NCI-H2227 (cell line): ENCODE data around the gene NDUFV2.
"Not testable (repeated sequence)": the region's sequence is repeated elsewhere in the genome, so short reads cannot be mapped to it uniquely, and the experiment has no call there.

Experiments
- DNase-seq: peaks from one replicate; lab custom pipeline; 2025; ENCODE audit not compliant: unreplicated experiment; lab: John Stamatoyannopoulos, UW

NDUFV2 gene

GRCh38 chr18:9150121-9150520, 47.6 kb downstream of the NDUFV2 start:
- DNase-seq: no peak

GRCh38 chr18:9153256-9153655, 50.8 kb downstream of the NDUFV2 start:
- DNase-seq: no peak

GRCh38 chr18:9156604-9157249, 54.2 kb downstream of the NDUFV2 start:
- DNase-seq: no peak

- no peak for DNase-seq
Measured at GRCh38 chr18:9157806-9158205, 55.3 kb downstream of the NDUFV2 start.

GRCh38 chr18:9160014-9160413, 57.5 kb downstream of the NDUFV2 start:
- no peak for DNase-seq

- not testable (repeated sequence) for DNase-seq
Measured at GRCh38 chr18:9162663-9163062, 60.2 kb downstream of the NDUFV2 start.

GRCh38 chr18:9164149-9164548, 61.6 kb downstream of the NDUFV2 start:
- DNase-seq: not testable (repeated sequence)

GRCh38 chr18:9165883-9166282, 63.4 kb downstream of the NDUFV2 start:
- not testable (repeated sequence) for DNase-seq

GRCh38 chr18:9169515-9169914, 67.0 kb downstream of the NDUFV2 start:
- not testable (repeated sequence) for DNase-seq

- DNase-seq: not testable (repeated sequence)
Measured at GRCh38 chr18:9171919-9172318, 69.4 kb downstream of the NDUFV2 start.

- no peak for DNase-seq
Measured at GRCh38 chr18:9172506-9173127, 70.1 kb downstream of the NDUFV2 start.

- DNase-seq: no peak
Measured at GRCh38 chr18:9173770-9174233, 71.3 kb downstream of the NDUFV2 start.

GRCh38 chr18:9174302-9174701, 71.8 kb downstream of the NDUFV2 start:
- no peak for DNase-seq

GRCh38 chr18:9175115-9175514, 72.6 kb downstream of the NDUFV2 start:
- DNase-seq: no peak

- DNase-seq: no peak
Measured at GRCh38 chr18:9177031-9177430, 74.5 kb downstream of the NDUFV2 start.

- no peak for DNase-seq
Measured at GRCh38 chr18:9177466-9177865, 75.0 kb downstream of the NDUFV2 start.

GRCh38 chr18:9178557-9178956, 76.1 kb downstream of the NDUFV2 start:
- DNase-seq: no peak

GRCh38 chr18:9181275-9181674, 78.8 kb downstream of the NDUFV2 start:
- no peak for DNase-seq

- DNase-seq: no peak
Measured at GRCh38 chr18:9182852-9183399, 80.4 kb downstream of the NDUFV2 start.
